ENCODE measurements around the gene IGSF6.

IGSF6 gene

DNA sequence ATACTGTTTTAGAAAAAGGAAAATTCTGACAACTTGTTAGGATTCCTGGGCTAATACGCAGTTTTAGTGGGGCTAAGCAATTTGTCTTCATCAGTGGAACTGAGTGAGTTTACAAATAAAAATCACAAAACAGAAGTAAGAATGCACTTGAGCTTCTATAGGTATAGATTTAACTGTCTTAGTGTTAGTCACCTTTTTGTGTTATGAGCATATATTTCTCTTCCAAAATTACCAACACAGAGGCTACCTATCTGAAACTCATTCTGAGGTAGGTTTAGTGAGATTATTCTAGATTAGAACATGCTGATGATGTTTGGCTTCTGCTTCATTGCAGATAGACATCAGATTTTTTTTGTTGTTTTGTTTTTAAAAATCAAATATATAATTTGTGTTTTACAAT is 29.9 kb downstream of the IGSF6 start:
- Histone ChIP-seq H3K4me1 (ENCODE audit: control insufficient read depth, insufficient read depth, low read length) (no peaks in the 10 kb centered on the region), H3K9ac (ENCODE audit: low read length) (no peak overlapping the region), H3K27me3 (ENCODE audit: control insufficient read depth, insufficient read depth, low read length) (no peaks in the 10 kb centered on the region), H3K4me3 (ENCODE audit: low read length) (no peak overlapping the region), H3K9me3 (ENCODE audit: control insufficient read depth, low read length) (no peaks in the 10 kb centered on the region), H3K36me3 (ENCODE audit: control insufficient read depth, insufficient read depth, low read length) (peaks cover 6% of the 10 kb centered on the region)

DNA sequence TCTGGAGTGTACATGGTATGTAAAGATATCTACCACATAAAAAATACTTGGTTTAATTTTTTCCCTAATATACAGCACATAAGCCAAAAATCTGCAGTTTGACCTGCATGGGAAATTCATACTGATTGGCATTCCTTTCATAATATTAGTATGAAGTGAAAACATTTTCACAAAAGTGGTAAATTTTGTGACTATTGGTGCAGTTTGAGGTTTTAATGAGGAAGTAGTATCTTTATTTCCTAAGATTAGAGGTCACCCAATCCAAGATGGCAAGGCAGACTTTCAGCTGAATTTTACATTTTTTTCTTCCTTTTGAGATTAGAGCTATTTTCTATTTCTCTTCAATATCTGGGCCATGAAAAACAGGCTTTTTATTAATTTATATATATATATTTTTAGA is 31.8 kb downstream of the IGSF6 start:
- Histone ChIP-seq H3K4me3 (ENCODE audit: low read length) (no peak overlapping the region), H3K9ac (ENCODE audit: low read length) (no peak overlapping the region), H3K4me1 (ENCODE audit: control insufficient read depth, insufficient read depth, low read length) (no peaks in the 10 kb centered on the region), H3K36me3 (ENCODE audit: control insufficient read depth, insufficient read depth, low read length) (peaks cover 6% of the 10 kb centered on the region), H3K27me3 (ENCODE audit: control insufficient read depth, insufficient read depth, low read length) (no peaks in the 10 kb centered on the region), H3K9me3 (ENCODE audit: control insufficient read depth, low read length) (no peaks in the 10 kb centered on the region)

DNA sequence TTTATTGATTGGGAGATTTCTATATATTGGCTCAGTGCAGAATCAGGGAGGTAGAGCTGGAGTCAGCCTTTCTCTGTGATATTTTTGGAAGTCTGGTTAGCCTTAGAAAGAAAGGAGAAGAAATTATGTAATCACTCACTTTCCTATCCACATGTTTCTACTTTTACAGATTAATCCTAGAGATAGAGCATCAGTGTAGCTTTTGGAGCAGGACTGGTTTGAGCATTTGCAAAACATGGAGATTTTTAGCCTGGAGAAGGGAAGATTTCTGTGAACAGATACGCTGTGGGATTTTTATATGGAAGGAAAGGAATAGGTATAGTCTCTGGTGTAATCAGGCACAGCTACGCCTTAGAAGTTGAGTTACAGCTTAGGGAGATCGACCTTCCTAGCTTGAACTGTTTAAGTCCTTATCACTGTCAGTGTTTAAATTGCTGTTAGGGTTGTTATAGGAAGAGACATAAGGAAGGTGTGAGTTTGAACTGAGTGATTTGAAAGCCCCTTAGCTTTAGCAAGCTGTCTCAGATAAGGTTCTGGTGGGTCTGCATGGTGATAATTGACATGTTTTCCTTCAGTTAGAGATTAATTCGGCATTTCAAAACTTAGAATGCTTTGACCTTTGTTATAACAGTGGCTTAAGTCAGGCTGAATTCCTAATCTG is 32.5 kb downstream of the IGSF6 start:
- no peaks in the 10 kb centered on the region for H3K27me3 ChIP-seq (ENCODE audit: control insufficient read depth, insufficient read depth, low read length)
- no peaks in the 10 kb centered on the region for H3K9me3 ChIP-seq (ENCODE audit: control insufficient read depth, low read length)
- no peak overlapping the region for H3K9ac ChIP-seq (ENCODE audit: low read length)
- no peaks in the 10 kb centered on the region for H3K4me1 ChIP-seq (ENCODE audit: control insufficient read depth, insufficient read depth, low read length)
- H3K36me3 ChIP-seq (ENCODE audit: control insufficient read depth, insufficient read depth, low read length) = no peaks in the 10 kb centered on the region
- H3K4me3 ChIP-seq (ENCODE audit: low read length) = no peak overlapping the region

DNA sequence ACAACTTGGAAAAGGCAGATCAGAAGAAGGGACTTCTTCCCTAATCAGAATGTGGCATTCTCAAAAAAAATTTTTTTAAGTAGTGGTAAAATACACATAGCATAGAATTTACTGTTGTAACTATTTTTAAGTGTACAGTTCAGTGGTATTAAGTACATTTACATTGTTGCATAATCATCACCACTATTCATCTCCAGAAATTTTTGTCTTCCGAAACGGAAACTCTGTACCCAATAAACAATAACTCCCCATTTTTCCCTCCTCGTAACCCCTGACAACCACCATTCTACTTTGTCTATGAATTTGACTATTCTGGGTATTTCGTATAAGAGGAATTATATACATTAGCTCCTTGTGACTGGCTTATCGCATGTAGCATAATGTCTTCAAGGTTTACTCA is 34.1 kb downstream of the IGSF6 start:
- Histone ChIP-seq H3K36me3 (ENCODE audit: control insufficient read depth, insufficient read depth, low read length) (no peaks in the 10 kb centered on the region), H3K4me1 (ENCODE audit: control insufficient read depth, insufficient read depth, low read length) (no peaks in the 10 kb centered on the region), H3K9me3 (ENCODE audit: control insufficient read depth, low read length) (no peaks in the 10 kb centered on the region), H3K4me3 (ENCODE audit: low read length) (no peak overlapping the region), H3K9ac (ENCODE audit: low read length) (no peak overlapping the region), H3K27me3 (ENCODE audit: control insufficient read depth, insufficient read depth, low read length) (no peaks in the 10 kb centered on the region)

GRCh38 chr16:21617607-21618006 is 34.8 kb downstream of the IGSF6 start:
- H3K27me3 ChIP-seq (ENCODE audit: control insufficient read depth, insufficient read depth, low read length) = no peaks in the 10 kb centered on the region
- no peaks in the 10 kb centered on the region for H3K4me1 ChIP-seq (ENCODE audit: control insufficient read depth, insufficient read depth, low read length)
- H3K9me3 ChIP-seq (ENCODE audit: control insufficient read depth, low read length) = no peaks in the 10 kb centered on the region
- H3K4me3 ChIP-seq (ENCODE audit: low read length) = no peak overlapping the region
- H3K9ac ChIP-seq (ENCODE audit: low read length) = no peak overlapping the region
- H3K36me3 ChIP-seq (ENCODE audit: control insufficient read depth, insufficient read depth, low read length) = no peaks in the 10 kb centered on the region

DNA sequence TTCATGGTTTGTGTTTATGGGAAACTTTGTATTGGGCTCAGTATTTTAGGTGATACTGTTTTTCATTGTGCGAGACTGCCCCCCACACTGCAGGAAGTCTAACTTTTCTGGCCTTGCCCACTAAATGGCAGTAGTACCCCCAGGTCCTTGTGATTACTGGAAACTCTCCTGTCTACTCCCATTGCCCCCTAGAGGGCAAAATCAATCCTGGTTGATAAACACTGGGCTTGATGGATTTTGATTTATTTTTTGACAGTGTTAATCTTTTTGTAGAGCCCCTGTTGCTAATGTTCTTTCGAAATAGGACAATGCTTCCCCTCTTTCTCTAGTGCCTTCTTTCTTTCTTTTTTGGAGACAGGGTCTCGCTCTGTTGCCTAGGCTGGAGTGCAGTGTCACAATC is 37.5 kb downstream of the IGSF6 start:
- H3K9me3 ChIP-seq (ENCODE audit: control insufficient read depth, low read length) = no peaks in the 10 kb centered on the region
- peaks cover 16% of the 10 kb centered on the region for H3K4me1 ChIP-seq (ENCODE audit: control insufficient read depth, insufficient read depth, low read length)
- no peaks in the 10 kb centered on the region for H3K27me3 ChIP-seq (ENCODE audit: control insufficient read depth, insufficient read depth, low read length)
- no peaks in the 10 kb centered on the region for H3K36me3 ChIP-seq (ENCODE audit: control insufficient read depth, insufficient read depth, low read length)
- H3K9ac ChIP-seq (ENCODE audit: low read length) = no peak overlapping the region
- no peak overlapping the region for H3K4me3 ChIP-seq (ENCODE audit: low read length)

GRCh38 chr16:21613781-21614180 is 38.6 kb downstream of the IGSF6 start:
- H3K27me3 ChIP-seq (ENCODE audit: control insufficient read depth, insufficient read depth, low read length) = no peaks in the 10 kb centered on the region
- H3K9me3 ChIP-seq (ENCODE audit: control insufficient read depth, low read length) = no peaks in the 10 kb centered on the region
- no peak overlapping the region for H3K9ac ChIP-seq (ENCODE audit: low read length)
- H3K36me3 ChIP-seq (ENCODE audit: control insufficient read depth, insufficient read depth, low read length) = no peaks in the 10 kb centered on the region
- H3K4me1 ChIP-seq (ENCODE audit: control insufficient read depth, insufficient read depth, low read length) = peaks cover 23% of the 10 kb centered on the region
- no peak overlapping the region for H3K4me3 ChIP-seq (ENCODE audit: low read length)

DNA sequence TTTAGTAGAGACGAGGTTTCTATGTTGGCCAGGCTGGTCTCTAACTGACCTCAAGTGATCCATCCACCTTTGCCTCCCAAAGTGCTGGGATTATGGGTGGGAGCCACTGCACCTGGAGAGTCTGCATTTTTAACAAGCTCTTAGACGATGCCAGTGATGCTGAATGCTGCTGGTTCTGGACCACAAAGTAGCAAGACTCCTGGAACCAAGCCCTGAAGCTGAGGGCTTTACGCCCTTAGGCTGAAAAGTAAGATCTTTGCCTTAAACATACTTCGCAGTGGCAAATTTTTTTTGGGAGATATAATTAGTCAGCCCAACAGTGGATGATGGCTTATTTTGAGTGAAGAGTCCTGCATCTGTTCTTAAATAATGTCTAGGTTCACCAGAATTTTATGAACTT is 39.0 kb downstream of the IGSF6 start:
- Histone ChIP-seq H3K4me3 (ENCODE audit: low read length) (no peak overlapping the region), H3K4me1 (ENCODE audit: control insufficient read depth, insufficient read depth, low read length) (peaks cover 28% of the 10 kb centered on the region), H3K36me3 (ENCODE audit: control insufficient read depth, insufficient read depth, low read length) (no peaks in the 10 kb centered on the region), H3K27me3 (ENCODE audit: control insufficient read depth, insufficient read depth, low read length) (no peaks in the 10 kb centered on the region), H3K9ac (ENCODE audit: low read length) (no peak overlapping the region), H3K9me3 (ENCODE audit: control insufficient read depth, low read length) (no peaks in the 10 kb centered on the region)

GRCh38 chr16:21611556-21612384 is 40.6 kb downstream of the IGSF6 start:
- no peaks in the 10 kb centered on the region for H3K36me3 ChIP-seq (ENCODE audit: control insufficient read depth, insufficient read depth, low read length)
- no peak overlapping the region for H3K9ac ChIP-seq (ENCODE audit: low read length)
- no peaks in the 10 kb centered on the region for H3K27me3 ChIP-seq (ENCODE audit: control insufficient read depth, insufficient read depth, low read length)
- peaks cover 37% of the 10 kb centered on the region for H3K4me1 ChIP-seq (ENCODE audit: control insufficient read depth, insufficient read depth, low read length)
- H3K4me3 ChIP-seq (ENCODE audit: low read length) = no peak overlapping the region
- H3K9me3 ChIP-seq (ENCODE audit: control insufficient read depth, low read length) = no peaks in the 10 kb centered on the region

DNA sequence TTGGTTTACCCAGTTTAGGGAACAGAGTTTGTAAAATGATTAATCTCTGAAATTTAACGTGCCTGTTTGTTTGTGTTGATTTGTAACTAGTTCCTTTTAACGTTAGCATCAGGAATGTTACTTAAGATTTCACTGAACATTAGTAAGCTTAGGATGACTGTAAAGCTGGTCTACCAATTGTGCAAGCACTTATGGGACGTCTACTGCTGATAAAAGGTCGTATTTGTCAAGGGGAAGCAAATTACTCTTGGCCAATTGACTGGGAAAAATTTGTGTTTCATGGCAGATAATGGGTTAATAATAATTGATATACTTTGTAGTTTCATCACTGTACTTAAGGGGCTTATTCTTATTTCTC is 41.2 kb downstream of the IGSF6 start:
- no peaks in the 10 kb centered on the region for H3K9me3 ChIP-seq (ENCODE audit: control insufficient read depth, low read length)
- no peak overlapping the region for H3K9ac ChIP-seq (ENCODE audit: low read length)
- no peak overlapping the region for H3K4me3 ChIP-seq (ENCODE audit: low read length)
- H3K36me3 ChIP-seq (ENCODE audit: control insufficient read depth, insufficient read depth, low read length) = no peaks in the 10 kb centered on the region
- H3K4me1 ChIP-seq (ENCODE audit: control insufficient read depth, insufficient read depth, low read length) = peaks cover 41% of the 10 kb centered on the region
- no peaks in the 10 kb centered on the region for H3K27me3 ChIP-seq (ENCODE audit: control insufficient read depth, insufficient read depth, low read length)

GRCh38 chr16:21610766-21611165 is 41.6 kb downstream of the IGSF6 start:
- H3K9ac ChIP-seq (ENCODE audit: low read length) = no peak overlapping the region
- no peaks in the 10 kb centered on the region for H3K9me3 ChIP-seq (ENCODE audit: control insufficient read depth, low read length)
- no peaks in the 10 kb centered on the region for H3K36me3 ChIP-seq (ENCODE audit: control insufficient read depth, insufficient read depth, low read length)
- no peaks in the 10 kb centered on the region for H3K27me3 ChIP-seq (ENCODE audit: control insufficient read depth, insufficient read depth, low read length)
- H3K4me1 ChIP-seq (ENCODE audit: control insufficient read depth, insufficient read depth, low read length) = peaks cover 43% of the 10 kb centered on the region
- H3K4me3 ChIP-seq (ENCODE audit: low read length) = no peak overlapping the region

GRCh38 chr16:21610006-21610544 is 42.3 kb downstream of the IGSF6 start:
- H3K4me1 ChIP-seq (ENCODE audit: control insufficient read depth, insufficient read depth, low read length) = peaks cover 48% of the 10 kb centered on the region

More at GRCh38 chr16:21610006-21610544, 42.3 kb downstream of the IGSF6 start:
- no peaks in the 10 kb centered on the region for H3K9me3 ChIP-seq (ENCODE audit: control insufficient read depth, low read length)
- H3K9ac ChIP-seq (ENCODE audit: low read length) = no peak overlapping the region
- no peaks in the 10 kb centered on the region for H3K27me3 ChIP-seq (ENCODE audit: control insufficient read depth, insufficient read depth, low read length)
- no peaks in the 10 kb centered on the region for H3K36me3 ChIP-seq (ENCODE audit: control insufficient read depth, insufficient read depth, low read length)
- no peak overlapping the region for H3K4me3 ChIP-seq (ENCODE audit: low read length)

Measured in mucosa of stomach (tissue), 1 donor.